DND-41 (cell line): ENCODE results near the gene PTPN9.

ENCODE experiments used
- ATAC-seq: fragments of 200-7000 bp; cut with Tn5 transposase; 3 replicates; pipeline ENCODE4 v1.9.1; 2021; ENCODE audit warnings: low read depth; ENCODE audit not compliant: insufficient read depth
- DNase-seq: peaks from one replicate; pipeline ENCODE4 v3.0.0-alpha.2; 2020
- H2AFZ ChIP-seq: 2 replicates; pipeline ENCODE4 v1.6.0; 2012; ENCODE audit warnings: low read depth, low read length
- H3K27ac ChIP-seq: 2 replicates; pipeline ENCODE4 v1.5.1; 2012; ENCODE audit warnings: low read length, inconsistent platforms
- H3K27me3 ChIP-seq: fragments of 200-600 bp; sonication (generic); 2 replicates; pipeline ENCODE4 v1.6.0; 2012; ENCODE audit warnings: low read length, mild to moderate bottlenecking, inconsistent platforms; ENCODE audit not compliant: insufficient read depth, poor library complexity
- H3K36me3 ChIP-seq: 2 replicates; pipeline ENCODE4 v1.5.1; 2012; ENCODE audit warnings: low read length, inconsistent platforms; ENCODE audit not compliant: insufficient read depth
- H3K4me1 ChIP-seq: 2 replicates; pipeline ENCODE4 v1.5.1; 2012; ENCODE audit warnings: mild to moderate bottlenecking, low read length; ENCODE audit not compliant: insufficient read depth
- H3K4me2 ChIP-seq: 2 replicates; pipeline ENCODE4 v1.6.0; 2012; ENCODE audit warnings: mild to moderate bottlenecking, moderate library complexity, low read length, inconsistent platforms; ENCODE audit not compliant: insufficient read depth
- H3K4me3 ChIP-seq, 2 experiments: fragments of 200-600 bp in 1 of 2; shearing (Covaris generic) in 1 of 2; 2 replicates each; pipeline ENCODE4 v1.5.1; 2012 to 2016; ENCODE audit warnings: inconsistent platforms in 2 of 2, low read length in 2 of 2, mild to moderate bottlenecking in 2 of 2, low read depth in 1 of 2, moderate library complexity in 1 of 2
- H3K79me2 ChIP-seq: 2 replicates; pipeline ENCODE4 v1.6.0; 2012; ENCODE audit warnings: low read length, inconsistent platforms; ENCODE audit not compliant: insufficient read depth
- H3K9ac ChIP-seq: 2 replicates; pipeline ENCODE4 v1.6.0; 2012; ENCODE audit warnings: low read depth, mild to moderate bottlenecking, inconsistent platforms, low read length, moderate library complexity
- H3K9me3 ChIP-seq: 2 replicates; pipeline ENCODE4 v1.5.1; 2012; ENCODE audit warnings: low read length, moderate library complexity, mild to moderate bottlenecking, inconsistent platforms; ENCODE audit not compliant: insufficient read depth, severe bottlenecking
- H4K20me1 ChIP-seq: 2 replicates; pipeline ENCODE4 v1.6.0; 2012; ENCODE audit warnings: low read length; ENCODE audit not compliant: insufficient read depth
- CTCF ChIP-seq: IDR thresholded peaks from 2 replicates; pipeline ENCODE4 v1.5.1; 2012; ENCODE audit warnings: borderline replicate concordance, low read length, moderate library complexity, mild to moderate bottlenecking; ENCODE audit not compliant: poor library complexity, severe bottlenecking; ENCODE audit errors: extremely low read depth
- EZH2 ChIP-seq: IDR thresholded peaks from 3 replicates; pipeline ENCODE4 v1.6.1; 2012; ENCODE audit warnings: borderline replicate concordance, low read depth, mild to moderate bottlenecking, moderate library complexity, low read length, inconsistent platforms; ENCODE audit not compliant: severe bottlenecking

PTPN9 gene

GRCh38 chr15:75606711-75607699 is 27.9 kb upstream of the PTPN9 start:
- peaks cover 55% of the 10 kb centered on the region for H3K36me3 ChIP-seq
- peak; percentile 88 for ATAC-seq

GRCh38 chr15:75606026-75606425 is 26.9 kb upstream of the PTPN9 start:
- H3K4me1 ChIP-seq: peaks cover 28% of the 10 kb centered on the region
- no peaks in the 10 kb centered on the region for H3K27me3 ChIP-seq
- peak overlapping the region; percentile 76 for H3K27ac ChIP-seq
- no peaks in the 10 kb centered on the region for H3K9me3 ChIP-seq
- H4K20me1 ChIP-seq: no peaks in the 10 kb centered on the region
- peak overlapping the region; percentile 51 for H3K4me2 ChIP-seq
- H2AFZ ChIP-seq: no peak overlapping the region
- ATAC-seq: no peak
- H3K36me3 ChIP-seq: peaks cover 55% of the 10 kb centered on the region
- H3K9ac ChIP-seq: peak overlapping the region; percentile 28; the same call in 1 of the 2 replicates
- TF ChIP-seq EZH2 (no peak), CTCF (no peak)
- no peak for DNase-seq
- H3K4me3 ChIP-seq: no peak overlapping the region; a peak in 1 of 4 replicates
- no peaks in the 10 kb centered on the region for H3K79me2 ChIP-seq

More at GRCh38 chr15:75606711-75607699, 27.9 kb upstream of the PTPN9 start:
- Histone ChIP-seq H3K4me3 (no peak overlapping the region; a peak in 1 of 4 replicates), H3K27me3 (no peaks in the 10 kb centered on the region), H3K4me1 (peaks cover 28% of the 10 kb centered on the region), H3K79me2 (no peaks in the 10 kb centered on the region), H3K9me3 (no peaks in the 10 kb centered on the region), H2AFZ (no peak overlapping the region), H3K4me2 (peak overlapping the region; percentile 51), H3K9ac (peak overlapping the region; percentile 28), H4K20me1 (no peaks in the 10 kb centered on the region), H3K27ac (peak overlapping the region; percentile 76)
- no peak for TF ChIP-seq CTCF
- TF ChIP-seq EZH2: no peak
- DNase-seq: peak; percentile 67

- Histone ChIP-seq H3K4me1 (peaks cover 15% of the 10 kb centered on the region), H2AFZ (no peak overlapping the region), H3K9ac (no peak overlapping the region), H4K20me1 (no peaks in the 10 kb centered on the region), H3K36me3 (peaks cover 61% of the 10 kb centered on the region), H3K27ac (no peak overlapping the region), H3K4me2 (no peak overlapping the region), H3K27me3 (no peaks in the 10 kb centered on the region), H3K79me2 (no peaks in the 10 kb centered on the region), H3K9me3 (no peaks in the 10 kb centered on the region), H3K4me3 (no peak overlapping the region)
- DNase-seq (no peak), ATAC-seq (no peak)
- TF ChIP-seq CTCF (no peak), EZH2 (no peak)
Observed at GRCh38 chr15:75599401-75599800, 20.3 kb upstream of the PTPN9 start.
